ENCODE measurements around the gene MYPN. TPM values are rescaled to one million over a fixed set of nuclear protein-coding genes. Genes with fewer than 3 reads are reported as not detected.

Gene MYPN
- total RNA-seq, 1 experiment from 2014 or later = not detected

- Histone ChIP-seq H3K79me2 (ENCODE audit: insufficient read depth, low read length) (no peaks in the 10 kb centered on the region), H3K4me1 (ENCODE audit: insufficient read depth, low read length) (no peaks in the 10 kb centered on the region; the same call in 1 of the 2 replicates), H4K8ac (replicated peaks; ENCODE audit: insufficient read length, low read depth, low read length) (no peak overlapping the region), H3K56ac (ENCODE audit: insufficient read length, low read depth, low read length) (no peak overlapping the region), H2BK5ac (ENCODE audit: insufficient read length, low read length) (no peak overlapping the region), H2BK120ac (ENCODE audit: low read depth, low read length, poor library complexity, severe bottlenecking) (no peak overlapping the region), H3T11ph (ENCODE audit: low read length) (no peak overlapping the region), H3K9me3 (ENCODE audit: control insufficient read depth, low read depth, low read length) (no peaks in the 10 kb centered on the region), H2BK20ac (ENCODE audit: low read depth, low read length, poor library complexity, severe bottlenecking) (no peak overlapping the region), H3K9ac (ENCODE audit: extremely low read depth, insufficient read length, low read length) (no peak overlapping the region), H2AFZ (ENCODE audit: low read length) (no peak overlapping the region), H2AK5ac (ENCODE audit: insufficient read length, low read length) (no peak overlapping the region), H3K27ac (ENCODE audit: insufficient read length, low read depth, low read length) (no peak overlapping the region), H3K18ac (ENCODE audit: insufficient read length, low read depth, low read length) (no peak overlapping the region), H3K27me3 (ENCODE audit: insufficient read depth, low read length) (no peaks in the 10 kb centered on the region), H3K79me1 (ENCODE audit: insufficient read depth, low read depth, low read length, poor library complexity, severe bottlenecking) (no peaks in the 10 kb centered on the region), H3K4ac (ENCODE audit: low read depth, low read length) (no peak overlapping the region), H4K91ac (ENCODE audit: insufficient read length, low read depth, low read length) (no peak overlapping the region), H2BK12ac (ENCODE audit: insufficient read length, low read depth, low read length) (no peak overlapping the region), H4K20me1 (ENCODE audit: control insufficient read depth, insufficient read depth, insufficient read length) (no peaks in the 10 kb centered on the region), H3K14ac (ENCODE audit: insufficient read depth, low read length) (no peak overlapping the region), H2BK15ac (ENCODE audit: low read depth, low read length) (no peak overlapping the region), H3K4me2 (ENCODE audit: insufficient read depth, insufficient read length, low read length) (no peak overlapping the region), H3K23ac (ENCODE audit: insufficient read length, low read depth, low read length) (no peak overlapping the region), H3K23me2 (ENCODE audit: insufficient read length, low read depth, low read length, poor library complexity, severe bottlenecking) (no peaks in the 10 kb centered on the region), H4K5ac (ENCODE audit: insufficient read length, low read depth, low read length) (no peak overlapping the region)
- Mint-ChIP-seq H3K36me3 (ENCODE audit: insufficient read depth in 1 of 3, low read depth in 3 of 3) (no peaks in the 10 kb centered on the region), H3K27ac (no peak overlapping the region), H3K9me3 (no peaks in the 10 kb centered on the region), H3K4me3 (no peak overlapping the region), H3K27me3 (ENCODE audit: low read depth) (no peaks in the 10 kb centered on the region), H3K4me1 (peaks cover 6 to 8% of the 10 kb centered on the region in 2 experiments)
- DNase-seq = no peak
- no peak for TF ChIP-seq CTCF (conservative IDR thresholded peaks at IDR 0.05)
Observed at GRCh38 chr10:68138526-68138925, 29.2 kb downstream of the MYPN start.

All from H9 (cell line).